Body of pancreas (tissue), 4 donors: ENCODE measurements around the gene MARS1.

Experiments
- CTCF ChIP-seq, 7 experiments: fragments of 450-650 bp in 4 of 7; fragments of 200-600 bp in 3 of 7; sonication (generic) in 3 of 7; IDR thresholded peaks; one replicate each; pipeline ENCODE4 v1.5.1; 2016 to 2019; ENCODE audit warnings: antibody characterized with exemption in 7 of 7
- POLR2A ChIP-seq, 3 donors: fragments of 450-650 bp; IDR thresholded peaks; one replicate each; pipeline ENCODE4 v1.6.1; 2016; ENCODE audit warnings: antibody characterized with exemption in 3 of 3, mild to moderate bottlenecking in 2 of 3

GRCh38 chr12:57543581-57543980 lies 55.7 kb downstream of the MARS1 start:
- TF ChIP-seq CTCF (IDR thresholded peaks at IDR 0.05) (no peak), POLR2A (IDR thresholded peaks at IDR 0.05) (no peak)
